RWPE2 (cell line): ENCODE results near the gene HS6ST1.

Experiments used
- ATAC-seq: fragments of 200-7000 bp; cut with Tn5 transposase; 3 replicates; pipeline ENCODE4 v1.9.1; 2021; ENCODE audit warnings: low read depth
- DNase-seq: peaks from one replicate; pipeline ENCODE4 v3.0.0-alpha.2; 2020; ENCODE audit warnings: low spot score
- H3K27ac ChIP-seq: fragments of 450-650 bp; 2 replicates; pipeline ENCODE4 v1.5.1; 2017; ENCODE audit warnings: mild to moderate bottlenecking; ENCODE audit not compliant: poor library complexity, severe bottlenecking
- H3K27me3 ChIP-seq: fragments of 250-450 bp; sonication (Bioruptor Pico); 2 replicates; pipeline ENCODE4 v1.5.1; 2021; ENCODE audit warnings: mild to moderate bottlenecking, moderate library complexity; ENCODE audit not compliant: insufficient read depth, poor library complexity, severe bottlenecking
- H3K36me3 ChIP-seq: fragments of 250-450 bp; sonication (Bioruptor Pico); 2 replicates; pipeline ENCODE4 v1.5.1; 2020; ENCODE audit warnings: low read depth, mild to moderate bottlenecking, moderate library complexity
- H3K4me1 ChIP-seq: fragments of 250-450 bp; sonication (Bioruptor Pico); 2 replicates; pipeline ENCODE4 v1.5.1; 2021; ENCODE audit warnings: mild to moderate bottlenecking, moderate library complexity; ENCODE audit not compliant: insufficient read depth, poor library complexity, severe bottlenecking
- H3K4me3 ChIP-seq: fragments of 250-450 bp; sonication (Bioruptor Pico); 2 replicates; pipeline ENCODE4 v1.5.1; 2021; ENCODE audit warnings: mild to moderate bottlenecking, moderate library complexity; ENCODE audit not compliant: severe bottlenecking
- H3K9me3 ChIP-seq: fragments of 250-450 bp; sonication (Bioruptor Pico); 2 replicates; pipeline ENCODE4 v1.5.1; 2021; ENCODE audit warnings: mild to moderate bottlenecking, moderate library complexity; ENCODE audit not compliant: severe bottlenecking
- CTCF ChIP-seq: fragments of 450-650 bp; IDR thresholded peaks from one replicate; pipeline ENCODE4 v1.5.1; 2017; ENCODE audit warnings: mild to moderate bottlenecking, moderate library complexity; ENCODE audit not compliant: poor library complexity, severe bottlenecking

Gene HS6ST1

DNA sequence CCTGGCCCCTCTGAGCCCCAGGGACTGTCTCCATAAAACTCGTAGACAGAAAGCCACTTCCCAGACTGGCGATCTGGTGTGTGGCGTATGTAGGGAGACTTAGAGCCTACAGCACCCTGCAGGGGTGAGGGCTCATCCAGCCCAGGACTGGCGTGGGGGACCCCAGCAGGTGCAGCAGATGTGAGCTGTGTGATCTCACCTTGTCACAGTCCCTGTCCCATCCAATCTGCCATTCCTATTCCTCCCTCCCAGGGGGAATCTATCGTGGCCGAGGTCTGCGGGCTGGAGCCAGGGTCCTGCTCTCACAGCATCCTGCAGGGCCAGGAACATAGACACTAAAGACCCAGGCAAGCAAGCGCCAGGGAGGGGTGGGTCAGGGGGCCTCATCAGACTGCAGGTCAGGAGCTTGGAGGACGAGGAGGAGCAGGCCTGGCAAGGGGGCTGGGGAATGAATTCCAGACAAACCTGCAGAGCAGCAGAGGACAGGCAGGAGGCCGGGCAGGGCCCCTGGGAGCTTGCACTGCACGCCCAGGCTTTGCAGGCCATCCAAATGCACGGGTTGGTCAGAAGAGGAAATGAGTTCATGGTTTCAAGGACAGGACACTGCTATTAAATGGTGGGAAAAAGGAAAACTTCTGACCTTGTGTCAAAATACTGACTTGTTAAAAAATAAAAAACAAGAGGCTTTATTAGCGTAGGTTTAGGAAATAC lies 32.5 kb downstream of the HS6ST1 start:
- H3K4me3 ChIP-seq = no peak overlapping the region
- H3K4me1 ChIP-seq = peaks cover 2% of the 10 kb centered on the region
- H3K9me3 ChIP-seq = peaks cover 2% of the 10 kb centered on the region
- DNase-seq = peak; percentile 28
- no peak overlapping the region for H3K27ac ChIP-seq
- H3K27me3 ChIP-seq = no peaks in the 10 kb centered on the region
- no peaks in the 10 kb centered on the region for H3K36me3 ChIP-seq
- no peak for ATAC-seq
- no peak for TF ChIP-seq CTCF

GRCh38 chr2:128285329-128285931 lies 33.2 kb downstream of the HS6ST1 start:
- Histone ChIP-seq H3K27me3 (no peaks in the 10 kb centered on the region), H3K9me3 (no peaks in the 10 kb centered on the region), H3K36me3 (no peaks in the 10 kb centered on the region), H3K4me1 (peaks cover 3% of the 10 kb centered on the region), H3K27ac (no peak overlapping the region), H3K4me3 (no peak overlapping the region)
- DNase-seq = peak; percentile 54
- no peak for ATAC-seq
- TF ChIP-seq CTCF = no peak

- Histone ChIP-seq H3K36me3 (no peaks in the 10 kb centered on the region), H3K9me3 (no peaks in the 10 kb centered on the region), H3K4me1 (peaks cover 3% of the 10 kb centered on the region), H3K27ac (no peak overlapping the region), H3K27me3 (no peaks in the 10 kb centered on the region), H3K4me3 (no peak overlapping the region)
- peak; percentile 38 for DNase-seq
- no peak for TF ChIP-seq CTCF
- no peak for ATAC-seq
These were observed 33.8 kb downstream of the HS6ST1 start for GRCh38 chr2:128284841-128285240.

DNA sequence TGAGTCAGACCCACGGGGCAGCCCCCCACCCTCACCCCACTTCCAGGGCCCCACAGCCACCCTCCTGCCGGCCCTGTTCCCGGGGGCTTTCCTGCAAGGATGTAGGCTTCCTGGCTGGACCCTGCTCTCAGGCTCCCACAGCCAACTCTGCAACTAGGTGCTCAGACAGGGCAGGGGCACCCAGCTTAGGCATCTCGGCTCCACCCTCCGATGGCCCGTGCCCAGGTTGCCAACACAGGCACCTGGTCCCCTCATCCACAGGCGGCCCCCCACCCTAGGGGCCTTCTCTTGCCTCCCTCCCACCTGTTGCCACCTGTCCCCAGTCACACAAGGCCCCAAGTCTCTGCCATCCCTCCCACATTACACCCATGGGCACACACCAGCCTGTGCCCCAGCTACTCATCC lies 34.6 kb downstream of the HS6ST1 start:
- Histone ChIP-seq H3K36me3 (no peaks in the 10 kb centered on the region), H3K27me3 (no peaks in the 10 kb centered on the region), H3K4me1 (peaks cover 3% of the 10 kb centered on the region), H3K27ac (no peak overlapping the region), H3K4me3 (no peak overlapping the region), H3K9me3 (no peaks in the 10 kb centered on the region)
- DNase-seq (peak; percentile 45), ATAC-seq (no peak)
- no peak for TF ChIP-seq CTCF
